Measurements from ENCODE around the gene LRRC8B.

GRCh38 chr1:89566761-89567174 lies 42.1 kb downstream of the LRRC8B start:
- TF ChIP-seq NR2C2 (CRISPR knock-in tag; IDR thresholded peaks at IDR 0.05) (no peak), CTCF (IDR thresholded peaks at IDR 0.05) (no peak)

Measured in WTC11 (cell line).